Effector memory CD4-positive, alpha-beta T cell (primary cell): ENCODE data around the gene PVALEF.

Experiments used
- DNase-seq, 3 donors: peaks; one replicate each; pipeline ENCODE4 v3.0.0-alpha.2; 2020
- H3K27ac ChIP-seq: 2 replicates; pipeline ENCODE4 v1.7.0; 2013; ENCODE audit warnings: mild to moderate bottlenecking, low read length, moderate library complexity; ENCODE audit not compliant: insufficient read depth, poor library complexity, severe bottlenecking
- H3K27me3 ChIP-seq: replicated peaks from 2 replicates; pipeline ENCODE4 v1.7.0; 2013; ENCODE audit warnings: mild to moderate bottlenecking, low read length; ENCODE audit not compliant: insufficient read depth, control insufficient read depth, poor library complexity, severe bottlenecking
- H3K36me3 ChIP-seq: 2 replicates; pipeline ENCODE4 v1.7.0; 2013; ENCODE audit warnings: mild to moderate bottlenecking, low read length, moderate library complexity; ENCODE audit not compliant: control insufficient read depth, insufficient read depth
- H3K4me1 ChIP-seq: 2 replicates; pipeline ENCODE4 v1.7.0; 2013; ENCODE audit warnings: low read length, mild to moderate bottlenecking; ENCODE audit not compliant: control insufficient read depth, insufficient read depth, poor library complexity, severe bottlenecking
- H3K4me3 ChIP-seq: 2 replicates; pipeline ENCODE4 v1.7.0; 2013; ENCODE audit warnings: low read length, low read depth, mild to moderate bottlenecking; ENCODE audit not compliant: insufficient read depth, poor library complexity, severe bottlenecking
- H3K9me3 ChIP-seq: 2 replicates; pipeline ENCODE4 v1.7.0; 2013; ENCODE audit warnings: mild to moderate bottlenecking, low read length, moderate library complexity; ENCODE audit not compliant: control insufficient read depth

PVALEF gene

DNA sequence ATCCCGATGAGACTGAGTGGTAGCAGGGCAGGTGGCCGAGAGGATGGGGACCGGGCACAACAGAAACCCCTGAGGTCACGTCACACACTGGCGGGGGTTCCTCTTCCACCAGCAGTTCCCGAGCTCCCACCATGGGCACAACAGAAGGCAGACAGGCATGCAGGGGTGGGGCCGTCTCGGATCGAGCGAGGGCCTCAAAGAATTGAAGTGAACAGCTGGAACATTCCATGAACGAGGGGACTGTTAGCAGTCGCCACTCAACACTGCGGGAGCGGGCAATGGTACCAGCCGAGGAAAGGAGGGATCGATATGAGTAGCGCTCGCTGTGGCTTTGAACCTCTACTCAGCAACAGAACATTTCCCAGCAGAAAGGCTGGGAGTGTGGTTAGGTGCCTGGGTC, 52.2 kb downstream of the PVALEF start:
- Histone ChIP-seq H3K27me3 (no peaks in the 10 kb centered on the region), H3K27ac (no peak overlapping the region)

DNA sequence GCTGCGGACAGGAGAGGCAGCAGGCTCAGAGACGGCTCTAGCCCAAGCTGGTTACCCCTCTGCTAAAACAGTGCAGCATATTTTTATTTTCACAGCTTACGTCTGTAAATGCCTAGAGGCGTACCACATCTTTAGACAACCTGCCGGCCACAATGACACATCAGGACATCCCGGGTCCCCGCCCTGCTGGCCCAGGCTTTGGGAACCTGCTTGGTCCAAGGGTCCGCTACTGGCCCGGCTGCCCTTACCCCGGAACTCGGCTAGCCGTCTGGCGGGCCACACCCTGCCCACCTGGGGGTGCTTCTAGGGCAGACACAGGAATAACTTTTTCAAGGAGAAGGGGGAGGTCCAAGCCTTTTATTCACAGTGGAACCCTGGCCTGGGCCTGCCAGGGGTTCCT, 53.2 kb downstream of the PVALEF start:
- Histone ChIP-seq H3K36me3 (peaks cover 4% of the 10 kb centered on the region), H3K27me3 (no peaks in the 10 kb centered on the region), H3K9me3 (no peaks in the 10 kb centered on the region), H3K4me3 (no peak overlapping the region), H3K4me1 (peaks cover 16% of the 10 kb centered on the region), H3K27ac (no peak overlapping the region)
- no peak for DNase-seq

More for the DNA sequence above, 52.2 kb downstream of the PVALEF start:
- Histone ChIP-seq H3K36me3 (peaks cover 4% of the 10 kb centered on the region), H3K4me1 (peaks cover 11% of the 10 kb centered on the region), H3K4me3 (no peak overlapping the region), H3K9me3 (no peaks in the 10 kb centered on the region)
- DNase-seq = no peak

DNA sequence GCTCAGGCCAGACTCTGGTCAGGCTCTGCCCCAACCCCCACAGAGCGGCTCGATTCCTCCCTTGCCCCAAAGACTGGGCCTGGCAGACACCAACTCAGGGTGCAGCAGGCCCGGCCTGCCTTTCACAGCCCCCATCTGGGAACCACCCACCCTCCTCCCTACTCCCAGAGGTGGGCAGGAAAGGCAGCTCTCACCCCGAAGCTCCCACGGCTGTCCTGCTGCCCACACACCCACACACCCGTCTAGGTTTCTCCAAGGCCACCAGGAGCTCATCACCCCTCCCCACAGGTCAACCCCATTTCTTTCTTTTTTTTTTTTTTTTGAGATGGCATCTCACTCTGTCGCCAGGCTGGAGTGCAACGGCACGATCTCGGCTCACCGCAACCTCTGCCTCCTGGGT, 53.7 kb downstream of the PVALEF start:
- DNase-seq = no peak
- H3K4me3 ChIP-seq = no peak overlapping the region
- H3K4me1 ChIP-seq = peaks cover 19% of the 10 kb centered on the region
- no peaks in the 10 kb centered on the region for H3K27me3 ChIP-seq
- H3K36me3 ChIP-seq = peaks cover 4% of the 10 kb centered on the region
- no peaks in the 10 kb centered on the region for H3K9me3 ChIP-seq
- no peak overlapping the region for H3K27ac ChIP-seq

DNA sequence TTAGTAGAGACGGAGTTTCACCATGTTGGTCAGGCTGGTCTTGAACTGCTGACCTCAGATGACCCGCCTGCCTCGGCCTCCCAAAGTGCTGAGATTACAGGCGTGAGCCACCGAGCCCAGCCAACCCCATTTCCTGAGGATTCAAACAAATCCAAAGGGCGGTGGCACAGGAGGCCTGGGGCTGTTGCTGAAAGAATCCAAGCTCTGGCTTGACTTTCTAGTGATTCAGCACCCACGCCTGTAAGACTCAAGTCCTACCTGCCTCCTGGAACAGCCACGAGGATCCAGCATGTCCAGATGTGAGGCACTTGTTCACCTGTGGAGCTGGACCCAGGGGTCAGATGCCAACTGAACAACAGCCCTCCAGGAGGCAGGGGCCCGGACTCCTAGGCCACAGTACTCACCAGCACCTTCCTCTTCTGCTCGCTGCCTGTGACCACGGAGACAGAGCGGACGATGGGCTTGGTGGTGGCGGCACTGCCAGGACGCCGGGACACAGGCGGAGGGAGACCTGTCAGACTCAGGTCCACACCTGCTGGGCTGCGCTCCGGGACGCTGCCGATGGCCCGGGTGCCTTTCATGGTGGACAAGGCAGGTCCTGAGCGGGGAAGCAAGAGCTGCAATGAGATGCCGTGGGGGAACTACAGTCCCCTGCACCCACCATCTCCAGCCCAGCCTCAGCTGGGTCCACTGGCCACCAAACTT, 54.3 kb downstream of the PVALEF start:
- peaks cover 19% of the 10 kb centered on the region for H3K4me1 ChIP-seq
- H3K36me3 ChIP-seq = peaks cover 4% of the 10 kb centered on the region
- H3K27me3 ChIP-seq = no peaks in the 10 kb centered on the region
- H3K4me3 ChIP-seq = no peak overlapping the region
- no peak overlapping the region for H3K27ac ChIP-seq
- no peaks in the 10 kb centered on the region for H3K9me3 ChIP-seq
- DNase-seq = no peak

DNA sequence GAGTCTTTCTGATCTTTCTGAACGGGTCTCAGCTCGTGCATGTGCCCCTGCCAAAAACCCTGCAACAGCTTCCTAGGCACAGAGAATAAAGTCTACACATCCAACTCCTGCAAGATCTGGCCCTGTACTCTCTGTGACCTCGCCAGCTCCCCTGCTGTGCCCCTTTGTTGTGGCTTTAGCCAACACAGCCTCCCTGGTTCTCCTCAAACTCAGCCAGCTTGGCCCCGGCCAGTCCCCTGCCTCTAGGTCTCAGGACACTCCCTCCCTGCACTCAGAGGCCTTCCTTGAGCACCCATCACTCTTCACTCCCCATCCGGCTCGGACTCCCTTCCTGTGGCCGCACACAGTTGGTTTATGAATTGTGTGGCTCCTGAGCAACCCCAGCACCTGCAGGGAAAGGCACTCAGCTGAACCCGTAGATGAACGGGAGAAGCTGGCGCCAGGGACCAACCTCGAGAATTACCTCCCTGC, 56.1 kb downstream of the PVALEF start:
- H3K4me1 ChIP-seq = peaks cover 19% of the 10 kb centered on the region
- H3K4me3 ChIP-seq = no peak overlapping the region
- H3K36me3 ChIP-seq = peaks cover 4% of the 10 kb centered on the region
- H3K27me3 ChIP-seq = no peaks in the 10 kb centered on the region
- no peak overlapping the region for H3K27ac ChIP-seq
- no peaks in the 10 kb centered on the region for H3K9me3 ChIP-seq
- no peak for DNase-seq

DNA sequence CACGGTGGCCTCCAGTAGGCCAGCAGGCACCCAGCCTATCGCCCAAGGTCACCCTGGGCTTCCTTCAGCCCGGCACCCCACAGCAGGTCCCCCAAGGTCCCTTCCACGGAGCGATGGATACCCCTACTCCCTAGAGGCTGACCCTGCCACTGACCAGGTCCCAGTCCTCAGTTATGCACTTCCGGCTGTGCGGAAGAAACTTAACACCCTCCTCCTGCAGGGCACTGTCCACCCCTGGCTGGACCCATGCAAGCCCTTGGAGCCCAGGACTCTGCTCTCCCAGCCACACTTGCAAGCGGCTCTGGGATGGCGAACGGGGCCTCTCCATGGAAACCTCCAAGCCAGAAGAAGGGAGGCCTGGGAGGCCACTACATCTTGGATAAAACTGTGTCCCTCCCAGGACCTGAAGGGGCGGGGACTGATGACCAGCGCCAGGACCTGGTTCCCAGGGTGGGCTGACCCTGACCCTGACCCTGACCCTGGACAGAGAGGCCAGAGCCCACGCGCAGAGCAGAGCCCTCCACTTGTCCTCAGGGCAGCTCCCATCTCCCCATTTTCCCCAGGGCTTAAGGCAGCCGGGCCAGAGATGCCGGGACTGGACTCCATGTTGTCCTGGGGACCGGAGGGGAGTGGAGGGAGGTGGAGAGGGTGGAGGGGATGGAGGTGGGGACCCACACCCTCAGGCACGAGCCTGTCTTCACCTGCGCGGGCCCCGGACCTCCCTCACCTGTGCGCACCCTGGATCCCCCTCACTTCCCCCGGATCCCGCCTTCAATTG, 56.7 kb downstream of the PVALEF start:
- Histone ChIP-seq H3K27me3 (no peaks in the 10 kb centered on the region), H3K36me3 (peaks cover 4% of the 10 kb centered on the region), H3K4me3 (peak overlapping the region; percentile 71), H3K9me3 (no peaks in the 10 kb centered on the region), H3K27ac (peak overlapping the region; percentile 42), H3K4me1 (peaks cover 19% of the 10 kb centered on the region)
- DNase-seq = no peak

DNA sequence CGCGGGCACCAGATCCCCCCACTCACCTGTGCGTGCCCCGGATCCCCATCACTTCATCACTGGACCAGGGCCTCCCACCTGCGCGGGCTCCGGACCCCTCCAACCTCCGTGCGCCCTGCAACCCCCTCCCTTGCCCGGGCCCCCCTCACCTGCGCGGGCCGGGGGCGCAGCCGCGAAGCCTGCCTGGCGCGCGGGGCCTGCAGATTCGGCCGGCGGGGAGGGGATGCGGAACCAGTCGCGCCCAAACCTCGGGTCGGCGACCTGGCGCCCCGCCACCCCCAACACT, 57.3 kb downstream of the PVALEF start:
- Histone ChIP-seq H3K27ac (peak overlapping the region; percentile 42), H3K4me3 (peak overlapping the region; percentile 71)

DNA sequence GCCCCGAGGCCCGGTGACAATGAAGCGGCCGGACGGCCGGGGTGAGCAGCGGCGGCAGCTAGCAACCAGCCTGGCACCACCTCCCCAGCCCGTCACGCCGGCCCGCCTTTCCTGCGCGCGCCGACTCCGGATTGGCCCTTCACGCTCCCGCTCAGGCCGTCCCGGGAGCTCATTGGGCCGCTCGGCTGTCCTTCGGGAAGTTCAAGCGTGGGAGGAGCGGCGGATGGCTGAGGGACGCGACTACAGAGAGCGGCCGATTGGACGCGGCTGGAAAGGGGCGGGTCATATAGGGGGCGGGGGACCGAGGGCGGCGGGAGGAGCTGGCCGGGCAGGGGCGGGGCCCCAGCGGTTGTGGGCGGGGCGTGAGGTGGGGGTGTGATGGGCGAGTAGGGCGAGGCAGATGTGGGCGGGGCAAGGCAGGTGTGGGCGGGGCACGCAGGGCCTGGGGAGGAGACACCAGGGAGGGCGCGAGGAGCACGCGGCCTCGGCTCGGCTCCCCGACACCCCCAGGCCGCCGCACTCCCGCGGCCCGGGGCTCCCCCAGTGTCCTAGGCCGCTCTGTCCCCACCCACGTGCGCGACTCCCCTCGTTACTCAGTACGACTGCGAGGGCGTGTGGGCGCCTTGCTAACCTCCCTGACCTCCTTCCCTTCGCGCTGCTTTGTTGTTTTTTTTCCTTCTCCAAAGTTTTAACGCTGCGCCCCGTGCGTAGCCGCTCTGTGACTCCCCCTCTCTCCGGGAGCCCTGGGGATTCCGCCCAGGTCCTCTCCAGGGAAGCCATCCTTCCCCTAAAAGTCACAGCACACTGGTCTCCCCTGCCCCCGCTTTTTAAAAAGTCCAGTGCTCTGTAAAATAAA, 57.8 kb downstream of the PVALEF start, which contains the start of gene CEP131:
Gene CEP131 (minus strand): TSS at position 60 of the 856 bp plus-strand sequence. CDS start 2,909 bp downstream, outside the sequence.
- peaks cover 19% of the 10 kb centered on the region for H3K4me1 ChIP-seq
- peak within 1 kb of the TSS; percentile 71 for H3K4me3 ChIP-seq
- peak within 1 kb of the TSS; percentile 42 for H3K27ac ChIP-seq
- no peaks in the 10 kb centered on the region for H3K9me3 ChIP-seq
- DNase-seq = peak; percentile 98 to 100 (median 98)
- no peaks in the 10 kb centered on the region for H3K27me3 ChIP-seq
- H3K36me3 ChIP-seq = peaks cover 4% of the 10 kb centered on the region

More for the DNA sequence above, 57.3 kb downstream of the PVALEF start:
- no peak for DNase-seq
- no peaks in the 10 kb centered on the region for H3K9me3 ChIP-seq
- H3K36me3 ChIP-seq = peaks cover 4% of the 10 kb centered on the region
- H3K4me1 ChIP-seq = peaks cover 19% of the 10 kb centered on the region
- no peaks in the 10 kb centered on the region for H3K27me3 ChIP-seq

DNA sequence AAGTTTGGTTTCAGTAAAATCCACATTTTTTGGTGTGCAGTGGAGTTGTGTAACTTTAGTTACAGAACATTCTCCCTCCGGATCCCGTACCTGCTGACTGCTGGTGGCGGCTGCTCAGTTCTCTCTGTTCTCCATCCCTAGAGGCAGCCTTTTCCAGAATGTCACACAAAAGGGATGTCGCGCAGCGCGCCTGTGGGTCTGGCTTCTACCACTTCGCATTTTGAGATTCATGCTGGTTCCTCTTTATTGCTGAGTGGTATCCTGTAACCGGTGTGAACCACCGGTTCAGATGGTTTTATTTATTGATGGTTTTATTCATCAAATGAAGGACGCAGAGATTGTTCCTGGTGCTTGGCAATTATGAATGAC, 58.4 kb downstream of the PVALEF start:
- Histone ChIP-seq H3K27me3 (no peaks in the 10 kb centered on the region), H3K36me3 (peaks cover 9% of the 10 kb centered on the region), H3K9me3 (no peaks in the 10 kb centered on the region), H3K4me3 (peak overlapping the region; percentile 33), H3K27ac (no peak overlapping the region), H3K4me1 (peaks cover 19% of the 10 kb centered on the region)
- no peak for DNase-seq
